Gastroesophageal sphincter (tissue), 3 donors: ENCODE measurements around the gene PRDM16.

Experiments
- CTCF ChIP-seq, 4 experiments: fragments of 200-600 bp in 2 of 4; fragments of 450-650 bp in 2 of 4; sonication (generic) in 1 of 4; IDR thresholded peaks; one replicate each; pipeline ENCODE4 v1.5.1; 2017 to 2019; ENCODE audit warnings: antibody characterized with exemption in 4 of 4, mild to moderate bottlenecking in 2 of 4, moderate library complexity in 2 of 4
- EP300 ChIP-seq: sonication (generic); formaldehyde crosslinking; IDR thresholded peaks from one replicate; pipeline ENCODE4 v1.6.1; 2017; ENCODE audit warnings: antibody characterized with exemption, mild to moderate bottlenecking
- POLR2A ChIP-seq, 2 donors: fragments of 450-650 bp; IDR thresholded peaks; one replicate each; pipeline ENCODE4 v1.6.1; 2017; ENCODE audit warnings: antibody characterized with exemption in 2 of 2, mild to moderate bottlenecking in 2 of 2, moderate library complexity in 1 of 2
- POLR2AphosphoS5 ChIP-seq: sonication (generic); formaldehyde crosslinking; IDR thresholded peaks from one replicate; pipeline ENCODE4 v1.6.1; 2017; ENCODE audit warnings: antibody characterized with exemption

GRCh38 chr1:3330771-3331245 lies 261.8 kb downstream of the PRDM16 start:
- TF ChIP-seq CTCF (IDR thresholded peaks at IDR 0.05) (no peak), EP300 (no peak), POLR2A (IDR thresholded peaks at IDR 0.05) (no peak), POLR2AphosphoS5 (no peak)
